HepG2 (cell line): ENCODE results near the gene EGFL8. TPM values are rescaled to one million over a fixed set of nuclear protein-coding genes. Genes with fewer than 3 reads are reported as not detected.

Experiments used
- ATF5 ChIP-seq: sonication (generic); formaldehyde crosslinking; IDR thresholded peaks from 2 replicates; pipeline ENCODE4 v1.4.0; 2020; ENCODE audit warnings: mild to moderate bottlenecking, low read depth, missing genetic modification reagents
- GRHL1 ChIP-seq: sonication (generic); formaldehyde crosslinking; conservative IDR thresholded peaks from 2 replicates; pipeline ENCODE4 v1.8.0; 2022; ENCODE audit warnings: missing genetic modification reagents
- HINFP ChIP-seq: sonication (generic); formaldehyde crosslinking; IDR thresholded peaks from 2 replicates; pipeline ENCODE4 v1.4.0; 2020; ENCODE audit warnings: low read depth, mild to moderate bottlenecking, missing genetic modification reagents
- JARID2 ChIP-seq: sonication (generic); formaldehyde crosslinking; IDR thresholded peaks from 2 replicates; pipeline ENCODE4 v1.8.1; 2023; ENCODE audit warnings: missing genetic modification reagents, inconsistent platforms; ENCODE audit not compliant: insufficient replicate concordance
- KLF11 ChIP-seq: IDR thresholded peaks from 2 replicates; pipeline ENCODE4 v1.6.1; 2016; ENCODE audit warnings: missing compliant biosample characterization
- MXI1 ChIP-seq: IDR thresholded peaks from 3 replicates; pipeline ENCODE4 v1.6.1; 2012; ENCODE audit warnings: low read depth, low read length, inconsistent platforms, borderline replicate concordance
- NAIF1 ChIP-seq: sonication (generic); formaldehyde crosslinking; IDR thresholded peaks from 2 replicates; pipeline ENCODE4 v1.5.0; 2020; ENCODE audit warnings: mild to moderate bottlenecking, missing genetic modification reagents, borderline replicate concordance
- PAF1 ChIP-seq: IDR thresholded peaks from 2 replicates; pipeline ENCODE4 v1.6.1; 2016; ENCODE audit warnings: missing genetic modification reagents, missing compliant biosample characterization
- TEAD2 ChIP-seq: sonication (generic); formaldehyde crosslinking; IDR thresholded peaks from 2 replicates; pipeline ENCODE4 v1.9.0; 2021; ENCODE audit warnings: missing genetic modification reagents
- TMF1 ChIP-seq: sonication (generic); formaldehyde crosslinking; IDR thresholded peaks from 2 replicates; pipeline ENCODE4 v1.8.1; 2022; ENCODE audit warnings: low read depth, missing genetic modification reagents
- U2AF1 ChIP-seq: fragments of 200-400 bp; formaldehyde crosslinking; optimal IDR thresholded peaks from 2 replicates; pipeline ENCODE3; 2017; ENCODE audit warnings: mild to moderate bottlenecking, low read depth, low read length
- ZNF18 ChIP-seq: sonication (generic); formaldehyde crosslinking; IDR thresholded peaks from 2 replicates; pipeline ENCODE4 v1.8.0; 2022; ENCODE audit warnings: mild to moderate bottlenecking, missing genetic modification reagents; ENCODE audit not compliant: insufficient replicate concordance
- ZNF230 ChIP-seq: sonication (generic); formaldehyde crosslinking; IDR thresholded peaks from 2 replicates; pipeline ENCODE4 v1.4.0; 2020; ENCODE audit warnings: mild to moderate bottlenecking, missing genetic modification reagents
- ZNF382 ChIP-seq: sonication (generic); formaldehyde crosslinking; IDR thresholded peaks from 2 replicates; pipeline ENCODE4 v1.5.0; 2020; ENCODE audit warnings: missing genetic modification reagents, mild to moderate bottlenecking, borderline replicate concordance
- ZNF577 ChIP-seq: sonication (generic); formaldehyde crosslinking; IDR thresholded peaks from 2 replicates; pipeline ENCODE4 v1.4.0; 2020; ENCODE audit warnings: mild to moderate bottlenecking, low read depth, missing genetic modification reagents, borderline replicate concordance
- ZNF580 ChIP-seq: IDR thresholded peaks from 2 replicates; pipeline ENCODE4 v1.6.1; 2016; ENCODE audit warnings: low read depth, borderline replicate concordance
- ZNF598 ChIP-seq: sonication (generic); formaldehyde crosslinking; IDR thresholded peaks from 2 replicates; pipeline ENCODE4 v1.5.1; 2020; ENCODE audit warnings: mild to moderate bottlenecking, missing genetic modification reagents, borderline replicate concordance
- ZNF678 ChIP-seq: sonication (generic); formaldehyde crosslinking; IDR thresholded peaks from 2 replicates; pipeline ENCODE4 v1.4.0; 2020; ENCODE audit warnings: mild to moderate bottlenecking, missing genetic modification reagents
- polyA plus RNA-seq, 8 experiments: library from polyadenylated mRNA; depleted of rRNA in 3 of 8; stranded (reverse) in 7 of 8; unstranded in 1 of 8; fragments of >200 nt; fragmentation: Illumina TruSeq in 4 of 8; extraction: Trizol in 4 of 8; gene quantifications; 2 replicates each; pipeline versions ENCODE4 v1.2.1 to v1.2.3, GENCODE V29; 2011 to 2016; ENCODE audit warnings: low read depth in 4 of 8, missing spikeins in 1 of 8, mixed read lengths in 1 of 8; ENCODE audit not compliant: insufficient read depth in 1 of 8
- total RNA-seq, 5 experiments: library from RNA; depleted of rRNA; stranded (reverse); fragments of >200 nt; fragmentation: Illumina TruSeq; extraction: Trizol; gene quantifications; 2 replicates each; pipeline ENCODE4 v1.2.3, GENCODE V29; 2016; ENCODE audit warnings: low read depth in 1 of 5

EGFL8 gene
- total and polyA plus RNA-seq, 2 of the 13 experiments (the other 11 are each of a cell fraction or from before 2014, with no cell fraction given) = 10.0 to 11.5 TPM

GRCh38 chr6:32153564-32154513 lies 10.6 kb upstream of the EGFL8 start, which contains the start of gene PPT2 (continued):
- TF ChIP-seq HINFP (CRISPR knock-in tag) (peak; percentile 59), NAIF1 (CRISPR knock-in tag) (peak; percentile 87), ZNF580 (CRISPR knock-in tag) (no peak), ATF5 (CRISPR knock-in tag) (no peak), ZNF598 (no peak), MXI1 (peak; percentile 88), TMF1 (CRISPR knock-in tag) (no peak; the same call in 1 of the 2 replicates), ZNF18 (CRISPR knock-in tag) (peak; percentile 31), ZNF230 (CRISPR knock-in tag) (peak; percentile 66; the same call in 1 of the 2 replicates), ZNF577 (CRISPR knock-in tag) (no peak), KLF11 (CRISPR knock-in tag) (peak; percentile 62; the same call in 1 of the 2 replicates), ZNF678 (peak; percentile 26; the same call in 1 of the 2 replicates), GRHL1 (CRISPR knock-in tag) (no peak), PAF1 (no peak), ZNF382 (no peak), U2AF1 (no peak), JARID2 (CRISPR knock-in tag) (no peak), TEAD2 (CRISPR knock-in tag) (no peak; the same call in 1 of the 2 replicates)
